Hepatocyte (in vitro differentiated cells): ENCODE measurements around the gene SLC39A13.

Experiments used
- EZH2 ChIP-seq: fragments of 200-600 bp; sonication (generic); IDR thresholded peaks from 2 replicates; pipeline ENCODE4 v1.6.1; 2016; ENCODE audit warnings: antibody characterized with exemption, mild to moderate bottlenecking, borderline replicate concordance
- TF ChIP-seq, protein P1 (sequence below): fragments of 200-600 bp; sonication (generic); IDR thresholded peaks from 2 replicates; pipeline ENCODE4 v1.5.1; 2016; ENCODE audit warnings: antibody characterized with exemption, mild to moderate bottlenecking; ENCODE audit not compliant: poor library complexity

DNA sequence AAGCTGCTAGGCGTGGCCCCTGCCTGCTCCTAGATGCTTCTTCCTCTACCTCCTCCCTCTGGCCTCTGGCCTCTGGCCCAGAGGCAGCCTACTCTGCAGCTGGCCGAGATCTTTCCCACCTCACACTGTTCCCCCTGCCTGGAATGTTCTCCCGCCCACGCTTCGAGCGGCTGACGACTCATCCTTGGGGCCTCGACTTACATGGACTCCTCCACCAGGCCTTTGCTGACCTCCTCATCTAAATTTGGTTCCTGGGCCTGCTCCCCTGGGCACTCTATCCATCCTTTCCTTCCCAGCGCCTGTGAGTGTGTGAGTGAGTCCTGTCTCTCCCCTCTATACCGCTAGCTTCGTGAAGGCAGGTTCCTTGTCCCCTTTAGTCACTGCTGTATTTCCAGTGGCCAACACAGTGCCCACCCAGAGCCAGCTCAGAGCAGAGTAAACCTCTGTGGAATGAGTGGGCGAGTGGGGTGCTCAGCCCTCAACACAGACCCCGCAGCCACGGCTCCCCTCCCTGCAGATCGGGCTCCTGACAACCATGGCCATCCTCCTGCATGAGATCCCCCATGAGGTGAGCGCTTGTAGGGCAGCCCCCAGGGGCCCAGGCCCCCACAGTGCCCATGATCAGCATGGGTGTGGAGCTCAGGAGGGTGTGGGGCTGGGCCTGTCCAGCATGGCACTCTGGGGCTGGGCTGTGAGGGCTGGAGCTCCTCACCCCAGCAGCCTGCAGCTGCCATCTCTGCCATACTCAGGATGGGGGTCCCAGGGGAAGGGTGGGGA lies 5.7 kb downstream of the SLC39A13 start:
- TF ChIP-seq, protein P1, sequence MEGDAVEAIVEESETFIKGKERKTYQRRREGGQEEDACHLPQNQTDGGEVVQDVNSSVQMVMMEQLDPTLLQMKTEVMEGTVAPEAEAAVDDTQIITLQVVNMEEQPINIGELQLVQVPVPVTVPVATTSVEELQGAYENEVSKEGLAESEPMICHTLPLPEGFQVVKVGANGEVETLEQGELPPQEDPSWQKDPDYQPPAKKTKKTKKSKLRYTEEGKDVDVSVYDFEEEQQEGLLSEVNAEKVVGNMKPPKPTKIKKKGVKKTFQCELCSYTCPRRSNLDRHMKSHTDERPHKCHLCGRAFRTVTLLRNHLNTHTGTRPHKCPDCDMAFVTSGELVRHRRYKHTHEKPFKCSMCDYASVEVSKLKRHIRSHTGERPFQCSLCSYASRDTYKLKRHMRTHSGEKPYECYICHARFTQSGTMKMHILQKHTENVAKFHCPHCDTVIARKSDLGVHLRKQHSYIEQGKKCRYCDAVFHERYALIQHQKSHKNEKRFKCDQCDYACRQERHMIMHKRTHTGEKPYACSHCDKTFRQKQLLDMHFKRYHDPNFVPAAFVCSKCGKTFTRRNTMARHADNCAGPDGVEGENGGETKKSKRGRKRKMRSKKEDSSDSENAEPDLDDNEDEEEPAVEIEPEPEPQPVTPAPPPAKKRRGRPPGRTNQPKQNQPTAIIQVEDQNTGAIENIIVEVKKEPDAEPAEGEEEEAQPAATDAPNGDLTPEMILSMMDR = no peak
- TF ChIP-seq EZH2 = no peak
